GM18870 (cell line): ENCODE results near the gene RBSN.
A peak's percentile ranks its signal among the peaks of the same experiment; 100 is the strongest.
"Not testable (repeated sequence)": the region's sequence is repeated elsewhere in the genome, so short reads cannot be mapped to it uniquely, and the experiment has no call there.

Experiments used
- ATAC-seq: cut with Tn5 transposase; IDR thresholded peaks from one replicate; pipeline ENCODE4 v1.9.1; 2021; ENCODE audit warnings: moderate library complexity; ENCODE audit not compliant: unreplicated experiment

Gene RBSN

GRCh38 chr3:15098503-15099363 lies at the start of gene RBSN:
Gene RBSN (minus strand): TSS chr3:15099148. CDS start chr3:15096120, 3,028 bp downstream.
- peak; percentile 78 for ATAC-seq

DNA sequence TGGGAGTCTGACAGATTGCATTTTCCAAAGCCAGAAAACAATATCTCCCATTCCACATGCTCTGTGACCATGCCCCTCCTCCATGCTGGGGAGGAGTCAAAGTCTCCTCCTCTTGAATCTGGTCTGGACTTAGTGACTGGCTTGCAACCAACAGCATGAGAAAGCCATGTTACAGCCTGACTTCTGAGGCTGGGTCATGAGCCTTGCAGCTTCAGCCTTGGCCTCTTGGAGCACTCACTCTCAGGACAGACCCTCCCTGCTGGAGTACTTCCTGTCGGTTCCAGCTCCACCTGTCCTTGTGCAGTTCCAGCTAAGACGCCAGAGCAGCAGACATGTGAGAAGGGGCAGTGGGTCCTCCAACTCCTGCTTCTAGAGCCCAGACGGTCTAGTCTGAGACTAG lies 49.7 kb upstream of the RBSN start:
- no peak for ATAC-seq

DNA sequence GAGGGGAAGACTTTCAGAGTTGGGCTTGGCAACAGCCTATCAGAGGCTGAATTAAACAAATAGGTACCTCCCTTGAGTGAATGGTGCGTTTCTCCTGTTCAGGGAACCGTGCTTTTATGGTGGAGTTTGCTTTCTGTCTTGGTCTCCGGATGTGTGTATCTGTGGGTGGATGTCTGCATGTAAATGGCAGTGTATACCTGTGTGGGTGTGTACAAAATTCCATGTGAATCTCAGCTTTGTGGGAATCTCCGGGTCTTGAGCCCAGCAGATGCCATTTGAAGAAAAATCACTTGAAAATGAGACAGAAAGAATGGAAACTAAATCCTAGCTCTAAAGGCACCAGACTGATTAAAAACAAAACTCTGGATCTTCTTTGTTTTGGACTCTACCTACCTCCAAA lies 37.9 kb upstream of the RBSN start:
- not testable (repeated sequence) for ATAC-seq

DNA sequence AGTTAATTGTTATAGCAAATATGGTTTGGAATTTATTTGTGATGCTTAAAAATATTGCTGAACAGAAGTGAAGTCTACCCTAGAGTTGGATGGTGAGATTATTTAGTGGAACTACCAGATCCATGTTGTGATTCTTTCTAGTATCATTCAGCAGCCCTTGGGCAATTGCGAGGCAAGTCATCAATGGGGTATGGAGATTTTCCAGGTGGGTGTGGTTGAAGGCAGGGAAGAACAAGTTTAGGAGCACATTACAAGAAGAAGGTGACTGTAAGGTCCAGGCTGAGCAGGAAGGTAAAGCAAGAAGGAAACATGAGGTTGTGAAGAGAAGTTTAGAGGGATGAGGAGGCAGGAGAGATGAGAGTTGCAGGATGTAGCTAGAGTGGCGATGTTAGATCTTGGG lies 36.0 kb upstream of the RBSN start:
- ATAC-seq: not testable (repeated sequence)

DNA sequence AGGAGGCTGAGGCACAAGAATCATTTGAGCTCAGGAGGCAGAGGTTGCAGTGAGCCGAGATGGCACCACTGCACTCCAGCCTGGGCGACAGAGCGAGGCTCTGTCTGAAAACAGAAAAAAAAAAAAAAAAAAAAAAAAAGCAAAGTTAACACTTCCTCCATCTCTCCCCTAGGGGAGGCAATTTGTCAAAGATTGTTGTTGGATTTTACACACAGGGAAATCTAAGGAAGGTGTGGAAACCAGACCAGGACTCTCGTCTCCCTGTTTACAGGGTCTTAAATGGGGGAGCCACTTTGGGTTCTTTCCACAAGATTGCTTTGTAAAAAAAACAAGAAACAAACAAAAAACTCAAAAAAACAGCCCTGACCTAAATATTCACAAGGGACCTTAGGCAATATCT lies 29.5 kb upstream of the RBSN start:
- not testable (repeated sequence) for ATAC-seq

GRCh38 chr3:15126975-15127374 lies 28.0 kb upstream of the RBSN start:
- not testable (repeated sequence) for ATAC-seq

DNA sequence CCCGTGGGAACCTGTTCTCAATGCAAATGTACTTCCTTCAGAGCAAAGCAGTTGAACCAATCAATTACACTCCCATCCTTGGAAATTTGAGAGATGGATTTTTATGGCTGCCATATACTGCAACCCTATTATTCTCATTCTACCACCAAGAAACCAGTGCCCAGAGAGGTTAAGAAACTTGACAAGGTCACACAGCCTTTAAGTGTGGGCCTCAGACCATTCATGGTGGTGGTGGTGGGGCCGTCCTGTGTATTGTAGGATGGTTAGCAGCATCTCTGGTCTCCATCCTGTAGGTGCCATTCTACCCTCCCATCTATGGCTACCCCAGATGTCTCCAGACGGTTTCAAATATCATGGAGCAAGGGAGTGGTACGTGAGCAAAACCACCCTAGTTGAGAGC lies 23.4 kb upstream of the RBSN start:
- ATAC-seq: no peak

- ATAC-seq: no peak
These were observed 23.0 kb upstream of the RBSN start for GRCh38 chr3:15121936-15122335.

GRCh38 chr3:15120986-15121385 lies 22.0 kb upstream of the RBSN start:
- ATAC-seq: no peak

DNA sequence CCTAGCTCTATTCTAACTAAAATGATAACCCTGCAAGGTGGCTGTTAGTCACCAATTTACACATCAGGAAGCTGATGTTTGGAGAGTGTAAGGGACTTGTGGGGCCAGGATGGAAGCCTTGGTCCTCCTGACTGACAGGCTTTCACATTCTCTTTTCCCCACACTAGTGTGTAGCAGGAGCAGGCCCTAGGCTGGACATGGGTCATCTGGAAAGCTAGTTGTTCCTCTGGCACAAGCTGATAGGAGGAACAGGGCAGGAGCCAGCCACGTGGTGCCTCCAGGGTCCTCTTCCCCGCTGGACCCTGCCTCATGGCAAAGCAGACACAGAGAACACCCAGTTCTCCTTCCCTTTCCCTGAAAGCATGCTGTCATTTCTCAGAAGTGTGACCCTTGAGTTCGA lies 18.1 kb upstream of the RBSN start:
- no peak for ATAC-seq

DNA sequence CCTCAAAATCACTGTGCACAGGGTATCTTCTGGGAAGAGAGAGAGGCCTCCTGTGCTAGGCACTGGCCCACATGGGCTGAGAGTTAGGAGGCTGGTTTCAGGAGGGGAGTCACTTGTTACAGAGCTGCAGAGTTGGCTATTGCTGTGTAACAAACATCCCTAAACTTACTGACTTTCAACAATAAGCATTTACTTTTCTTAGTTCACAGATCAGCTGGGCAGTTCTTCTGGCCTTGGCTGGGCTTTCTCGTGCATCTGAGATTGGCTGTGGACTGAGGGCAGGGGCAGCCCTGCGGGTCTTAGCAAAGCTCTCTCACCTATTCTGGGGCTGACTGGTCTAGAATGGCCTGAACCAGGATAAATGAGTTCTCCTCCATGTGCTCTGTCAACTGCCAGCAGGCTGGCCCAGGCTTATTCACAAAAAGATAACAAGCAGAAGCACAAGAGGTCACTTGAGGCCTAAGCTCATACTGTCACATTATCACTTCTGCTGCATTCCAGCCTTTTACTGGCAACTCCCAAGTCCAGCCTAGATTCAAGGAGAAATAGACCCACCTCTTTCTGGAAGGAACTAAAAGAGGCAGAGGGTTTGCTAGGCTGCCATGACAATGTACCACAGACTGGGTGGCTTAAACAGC lies 17.2 kb upstream of the RBSN start:
- ATAC-seq: no peak

GRCh38 chr3:15114466-15115358 lies 15.8 kb upstream of the RBSN start:
- no peak for ATAC-seq

DNA sequence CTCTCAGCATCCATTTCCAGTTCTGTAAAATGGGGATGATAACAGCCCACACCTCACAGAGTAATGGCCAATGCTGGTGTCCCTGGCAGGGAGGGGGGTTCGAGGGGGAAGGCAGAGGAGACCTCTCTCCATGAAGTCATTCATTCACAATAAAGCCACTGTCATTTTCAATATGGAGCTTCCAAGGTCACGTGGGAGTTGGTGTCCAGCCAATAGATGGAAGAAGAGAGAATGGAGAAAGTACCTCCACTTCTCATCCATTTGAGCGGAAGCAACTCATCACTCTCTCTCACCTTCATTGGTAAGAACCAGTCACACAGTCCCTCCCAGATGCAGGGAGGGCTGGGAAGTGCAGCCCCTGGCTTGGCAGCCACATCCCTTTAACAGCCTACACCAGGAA lies 14.9 kb upstream of the RBSN start:
- ATAC-seq: no peak

- ATAC-seq: no peak
These were observed 14.5 kb upstream of the RBSN start for GRCh38 chr3:15113471-15113870.

GRCh38 chr3:15112011-15112410 lies 13.1 kb upstream of the RBSN start:
- no peak for ATAC-seq

- ATAC-seq: no peak
These were observed 11.3 kb upstream of the RBSN start for GRCh38 chr3:15110206-15110605.

DNA sequence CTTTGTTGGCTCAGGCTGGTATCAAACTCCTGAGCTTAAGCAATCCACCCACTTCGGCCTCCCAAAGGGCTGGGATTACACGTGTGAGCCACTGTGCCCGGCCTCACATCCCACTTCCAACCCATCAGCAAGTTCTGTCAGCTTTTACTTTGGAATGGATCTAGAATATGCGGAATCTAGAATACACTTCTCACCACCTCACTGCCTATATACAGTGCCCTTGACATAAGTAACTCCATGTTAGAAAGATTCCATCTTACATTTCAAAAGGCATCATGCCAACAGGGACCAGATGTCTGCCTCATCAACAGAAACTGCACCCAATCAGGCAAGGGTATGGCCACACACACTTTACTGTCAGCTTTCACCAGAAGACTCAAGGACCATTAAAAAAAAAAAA lies 9.9 kb upstream of the RBSN start:
- ATAC-seq: no peak

- no peak for ATAC-seq
These were observed 9.2 kb upstream of the RBSN start for GRCh38 chr3:15108082-15108545.

- no peak for ATAC-seq
These were observed 8.4 kb upstream of the RBSN start for GRCh38 chr3:15107075-15107947.

- no peak for ATAC-seq
These were observed 3.9 kb upstream of the RBSN start for GRCh38 chr3:15102836-15103235.
